ENCODE results near the gene MAN2B1.
"Not testable (repeated sequence)": the region's sequence is repeated elsewhere in the genome, so short reads cannot be mapped to it uniquely, and the experiment has no call there.

The MAN2B1 gene

DNA sequence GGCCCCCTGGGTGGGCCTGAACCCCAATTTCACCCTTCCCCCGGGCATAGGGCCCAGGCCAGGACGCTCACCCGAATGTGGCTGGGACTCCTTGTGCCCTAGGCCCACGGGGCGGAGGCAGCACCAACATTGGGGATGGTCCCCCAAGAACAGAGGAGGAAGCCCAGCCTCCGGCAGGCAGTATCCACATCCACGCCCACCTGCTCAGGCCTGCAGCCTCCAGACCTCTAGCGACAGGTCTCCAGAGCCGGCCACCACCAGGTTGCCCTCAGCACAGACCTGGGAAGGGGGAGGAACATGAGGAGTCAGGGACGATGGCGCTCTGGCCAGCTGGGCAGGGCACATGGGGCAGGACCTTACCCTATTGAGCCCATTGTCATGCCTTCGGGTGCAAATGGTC is 22.5 kb upstream of the MAN2B1 start:
- no peak for DNase-seq (ENCODE audit: low read depth, low spot score)

DNA sequence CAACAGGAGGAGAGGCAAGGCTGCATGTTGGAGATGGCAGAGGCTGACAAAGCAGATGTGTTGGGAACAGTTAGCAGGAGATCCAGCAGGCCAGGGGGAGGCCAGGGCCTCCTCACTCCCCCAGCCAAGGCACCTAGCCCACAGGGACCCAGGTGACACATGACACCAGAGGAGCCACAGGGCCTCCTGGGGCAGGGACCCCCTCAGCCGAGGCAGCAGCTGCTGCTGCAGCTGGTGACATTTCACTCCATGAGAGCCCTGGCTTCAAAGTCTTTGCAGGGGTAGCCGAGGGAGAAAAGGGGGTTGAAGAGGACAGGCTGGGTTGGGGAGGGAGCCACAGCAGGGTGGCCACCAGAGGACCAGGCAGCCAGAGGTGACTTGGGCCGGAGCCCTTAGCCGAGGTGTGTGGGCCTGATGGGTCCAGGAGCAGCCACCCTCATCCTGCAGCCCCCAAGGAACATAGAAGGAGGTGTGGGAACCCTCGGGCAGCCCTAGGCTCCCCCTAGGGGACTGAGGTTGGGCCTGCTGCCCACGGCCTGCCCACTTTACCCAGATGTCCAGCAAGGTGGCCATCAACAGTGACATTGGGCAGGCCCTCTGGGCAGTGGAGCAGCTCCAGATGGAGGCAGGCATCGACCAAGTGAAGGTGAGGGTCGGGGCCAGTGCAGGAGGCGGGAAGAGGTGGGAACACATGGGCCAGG is 21.1 kb upstream of the MAN2B1 start, which contains the start of gene GNG14:
Gene GNG14 (plus strand): TSS at position 503 of the 701 bp plus-strand sequence. CDS start 51 bp downstream, at position 554.
- DNase-seq (ENCODE audit: low read depth, low spot score): no peak

GRCh38 chr19:12685831-12686230 is 19.3 kb upstream of the MAN2B1 start:
- no peak for DNase-seq (ENCODE audit: low read depth, low spot score)

GRCh38 chr19:12681074-12681987 is 14.8 kb upstream of the MAN2B1 start, which contains the start of gene DHPS:
TSS of gene DHPS (minus strand) at chr19:12681880. CDS start at chr19:12681766, 114 bp downstream.
- peak; percentile 83 for DNase-seq (ENCODE audit: low read depth, low spot score)

DNA sequence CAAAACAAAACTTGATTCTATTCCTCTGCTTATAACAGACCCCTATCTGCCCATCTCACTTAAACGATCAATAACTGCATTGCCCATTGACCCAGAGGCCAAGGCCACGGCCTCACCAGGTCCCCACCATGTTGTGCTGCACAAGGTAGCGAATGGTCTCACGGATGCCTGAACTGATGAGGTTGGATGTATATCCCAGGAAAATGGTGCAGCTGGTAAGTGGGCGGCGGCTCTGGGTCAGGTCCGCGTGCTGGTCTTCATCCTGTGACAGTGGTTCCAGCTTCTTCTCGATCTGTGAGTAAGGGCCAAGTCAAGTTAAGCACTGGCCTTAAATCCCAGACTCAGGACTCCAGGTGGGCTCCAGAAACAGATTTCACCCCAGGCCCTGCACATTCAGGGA is 13.5 kb upstream of the MAN2B1 start:
- DNase-seq (ENCODE audit: low read depth, low spot score): no peak

- DNase-seq (ENCODE audit: low read depth, low spot score): not testable (repeated sequence)
These were observed 11.5 kb upstream of the MAN2B1 start for GRCh38 chr19:12678039-12678438.

DNA sequence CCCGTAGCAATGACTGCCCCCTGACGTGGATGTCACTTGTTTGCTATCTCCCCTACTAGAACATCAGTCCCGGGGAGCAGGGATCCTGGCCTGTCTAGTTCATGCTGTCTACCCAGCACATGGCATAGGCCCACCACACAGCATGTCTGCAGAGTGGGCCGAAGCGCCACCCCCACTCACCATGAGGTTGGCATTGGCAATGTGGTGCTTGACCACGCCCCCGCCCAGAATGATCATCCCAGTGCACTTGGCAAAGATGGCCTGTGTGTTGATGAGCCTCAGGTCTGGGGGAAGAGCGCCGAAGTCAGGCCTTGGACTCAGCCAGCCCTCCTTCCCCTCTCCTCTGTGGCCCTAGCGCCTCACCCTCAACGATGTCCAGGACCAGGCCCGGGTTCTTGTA is 10.4 kb upstream of the MAN2B1 start:
- DNase-seq (ENCODE audit: low read depth, low spot score): no peak

DNA sequence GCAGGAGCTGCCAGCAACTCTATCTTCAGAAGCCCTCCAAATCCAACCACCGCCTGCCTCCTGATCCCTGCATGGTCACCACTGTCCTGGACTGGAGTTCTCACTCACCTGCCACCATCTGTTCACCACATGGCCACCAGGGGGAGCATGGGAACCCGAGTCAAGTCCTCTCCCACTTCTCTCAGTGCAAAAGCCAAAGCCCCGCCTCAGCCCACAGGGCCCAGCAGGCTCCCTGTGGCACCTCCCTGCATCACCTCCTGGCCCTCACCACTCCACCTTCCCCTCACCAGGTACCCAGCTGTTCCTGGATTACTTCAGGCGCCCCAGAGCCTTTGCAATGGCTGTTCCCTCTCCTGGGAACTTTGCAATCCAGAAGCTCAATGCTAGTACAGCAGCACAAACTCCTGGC is 9.8 kb upstream of the MAN2B1 start:
- DNase-seq (ENCODE audit: low read depth, low spot score): peak; percentile 78

DNA sequence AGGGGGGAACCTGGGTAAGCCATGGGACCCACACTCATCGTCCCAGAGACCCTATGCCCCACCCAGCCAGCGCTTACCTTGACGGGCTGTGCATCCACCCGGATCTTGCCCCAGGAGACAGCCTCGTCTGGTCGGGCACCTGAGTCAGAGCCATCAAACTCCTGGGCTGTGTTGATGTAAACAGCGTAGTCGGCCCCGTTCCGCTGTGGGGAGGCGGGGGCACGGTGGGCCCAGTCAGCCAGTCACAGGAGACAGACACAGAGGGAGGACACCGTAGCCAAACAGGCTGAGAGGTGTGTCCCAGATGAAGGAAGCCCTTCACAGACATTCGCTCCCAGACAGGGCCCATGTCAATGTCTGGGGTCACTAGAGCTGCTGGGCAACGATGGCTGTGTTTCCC is 9.4 kb upstream of the MAN2B1 start:
- DNase-seq (ENCODE audit: low read depth, low spot score): no peak

GRCh38 chr19:12675399-12675798 is 8.9 kb upstream of the MAN2B1 start:
- no peak for DNase-seq (ENCODE audit: low read depth, low spot score)

DNA sequence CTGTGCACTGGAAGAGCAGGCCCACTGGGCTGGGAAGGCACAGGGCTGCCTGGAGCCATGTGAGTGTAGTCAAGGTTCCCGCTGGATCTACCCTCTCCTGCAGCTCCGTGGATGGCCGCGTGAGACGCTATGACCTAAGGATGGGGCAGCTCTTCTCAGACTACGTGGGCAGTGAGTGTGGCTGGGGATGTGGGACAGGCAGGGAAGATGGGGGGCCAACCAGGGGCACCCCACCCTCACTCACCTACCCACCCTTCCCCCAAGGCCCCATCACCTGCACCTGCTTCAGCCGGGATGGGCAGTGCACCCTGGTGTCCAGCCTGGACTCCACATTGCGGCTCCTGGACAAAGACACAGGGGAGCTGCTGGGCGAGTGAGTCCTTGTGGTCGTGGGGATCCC is 6.2 kb upstream of the MAN2B1 start:
- DNase-seq (ENCODE audit: low read depth, low spot score): no peak

DNA sequence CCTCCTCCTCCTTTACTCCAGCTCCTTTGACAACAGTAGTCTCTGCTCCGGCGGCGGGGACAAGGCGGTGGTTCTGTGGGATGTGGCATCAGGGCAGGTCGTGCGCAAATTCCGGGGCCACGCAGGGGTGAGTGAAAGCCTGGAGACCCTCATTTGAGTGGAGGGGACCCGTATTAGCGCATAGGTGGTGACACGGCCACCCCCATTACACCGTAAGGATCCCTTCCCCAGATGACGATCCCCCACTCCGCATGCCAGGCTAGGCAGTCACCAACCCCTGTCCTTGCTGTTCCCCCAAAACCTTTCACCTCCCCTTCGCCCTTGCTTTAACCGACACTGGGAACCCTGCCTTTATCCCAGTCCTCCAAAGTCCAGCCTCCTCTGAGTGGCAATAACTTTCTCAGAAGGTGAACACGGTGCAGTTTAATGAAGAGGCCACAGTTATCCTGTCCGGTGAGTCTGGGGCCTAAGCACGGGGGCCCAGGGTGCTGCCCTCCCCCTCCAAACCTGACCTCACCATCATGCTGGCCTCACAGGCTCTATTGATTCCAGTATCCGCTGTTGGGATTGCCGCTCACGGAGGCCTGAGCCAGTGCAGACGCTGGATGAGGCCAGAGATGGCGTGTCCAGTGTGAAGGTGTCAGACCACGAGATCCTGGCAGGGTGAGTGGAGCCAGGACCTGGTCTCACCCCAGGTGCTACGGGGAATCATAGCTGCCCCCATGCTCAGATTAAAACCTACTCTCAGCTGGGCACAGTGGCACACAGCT is 3.8 kb upstream of the MAN2B1 start:
- no peak for DNase-seq (ENCODE audit: low read depth, low spot score)

- DNase-seq (ENCODE audit: low read depth, low spot score): no peak
These were observed 3.0 kb upstream of the MAN2B1 start for GRCh38 chr19:12669270-12670158.

DNA sequence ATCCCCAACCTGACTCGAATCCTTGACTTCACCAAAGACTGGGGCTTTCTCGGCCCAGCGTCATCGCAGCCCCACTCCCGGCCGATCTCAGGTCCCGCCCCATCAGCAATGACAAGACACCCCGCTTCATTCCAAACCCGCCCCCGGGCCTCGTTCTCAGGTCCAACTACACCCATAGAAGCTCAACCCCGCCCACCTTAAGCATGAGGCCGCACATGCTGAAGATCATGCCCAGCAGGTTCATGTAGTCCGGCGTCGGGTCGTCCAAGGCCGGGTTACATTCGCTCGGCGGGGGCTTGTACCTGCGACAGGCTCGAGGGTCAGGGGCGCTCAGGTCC is 2.4 kb upstream of the MAN2B1 start:
- DNase-seq (ENCODE audit: low read depth, low spot score): no peak

DNA sequence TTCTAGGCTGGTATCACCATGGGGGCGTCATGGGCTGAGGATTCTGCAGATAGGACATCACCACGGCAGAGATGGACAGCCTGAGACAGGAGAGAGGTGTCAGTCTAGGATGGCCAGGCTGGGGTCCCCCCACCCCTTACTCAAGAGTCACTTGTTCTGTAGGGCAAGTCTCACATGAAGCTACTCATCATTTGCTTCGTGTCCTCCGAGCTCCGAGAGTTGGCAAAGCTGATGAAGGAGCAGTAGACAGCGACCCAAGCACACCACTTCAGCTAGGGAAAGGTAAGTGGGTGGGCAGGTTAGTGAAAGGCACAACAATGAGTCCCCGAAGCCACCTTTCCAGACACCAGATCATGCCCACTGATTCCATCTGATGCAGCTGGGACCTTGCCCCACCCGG is 1.8 kb upstream of the MAN2B1 start:
- no peak for DNase-seq (ENCODE audit: low read depth, low spot score)

- DNase-seq (ENCODE audit: low read depth, low spot score): no peak
These were observed 1.3 kb upstream of the MAN2B1 start for GRCh38 chr19:12667731-12668302.

DNA sequence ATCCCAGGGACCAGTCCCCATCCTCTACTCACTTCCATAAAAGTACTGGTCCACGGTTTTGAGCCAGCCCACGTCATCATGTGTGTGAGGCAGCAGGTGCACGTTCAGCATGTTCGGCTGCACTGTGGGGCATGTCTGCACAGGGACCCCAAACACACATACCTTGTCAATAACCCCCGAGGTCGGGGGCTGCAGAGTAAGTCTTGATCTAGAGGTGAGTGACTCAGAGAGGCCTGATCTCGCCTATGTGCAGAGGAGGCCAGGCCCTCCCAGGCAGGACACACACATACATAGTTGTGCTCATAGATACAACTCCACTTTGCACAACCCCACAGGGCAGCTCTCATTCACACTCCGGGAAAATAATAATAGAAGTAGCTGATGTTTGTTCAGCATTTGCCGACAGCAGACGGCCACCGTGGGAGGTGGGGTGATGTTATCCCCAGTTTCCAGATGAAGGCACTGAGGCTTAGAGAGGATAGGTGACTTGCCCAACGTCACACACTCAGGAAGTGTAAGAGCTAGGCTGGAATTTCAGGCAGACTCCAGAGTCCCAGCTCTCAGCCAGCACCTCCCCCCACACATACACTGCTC is 774 bp downstream of the MAN2B1 start:
- DNase-seq (ENCODE audit: low read depth, low spot score): no peak

GRCh38 chr19:12665281-12665573 is 1.3 kb downstream of the MAN2B1 start:
- no peak for DNase-seq (ENCODE audit: low read depth, low spot score)

DNA sequence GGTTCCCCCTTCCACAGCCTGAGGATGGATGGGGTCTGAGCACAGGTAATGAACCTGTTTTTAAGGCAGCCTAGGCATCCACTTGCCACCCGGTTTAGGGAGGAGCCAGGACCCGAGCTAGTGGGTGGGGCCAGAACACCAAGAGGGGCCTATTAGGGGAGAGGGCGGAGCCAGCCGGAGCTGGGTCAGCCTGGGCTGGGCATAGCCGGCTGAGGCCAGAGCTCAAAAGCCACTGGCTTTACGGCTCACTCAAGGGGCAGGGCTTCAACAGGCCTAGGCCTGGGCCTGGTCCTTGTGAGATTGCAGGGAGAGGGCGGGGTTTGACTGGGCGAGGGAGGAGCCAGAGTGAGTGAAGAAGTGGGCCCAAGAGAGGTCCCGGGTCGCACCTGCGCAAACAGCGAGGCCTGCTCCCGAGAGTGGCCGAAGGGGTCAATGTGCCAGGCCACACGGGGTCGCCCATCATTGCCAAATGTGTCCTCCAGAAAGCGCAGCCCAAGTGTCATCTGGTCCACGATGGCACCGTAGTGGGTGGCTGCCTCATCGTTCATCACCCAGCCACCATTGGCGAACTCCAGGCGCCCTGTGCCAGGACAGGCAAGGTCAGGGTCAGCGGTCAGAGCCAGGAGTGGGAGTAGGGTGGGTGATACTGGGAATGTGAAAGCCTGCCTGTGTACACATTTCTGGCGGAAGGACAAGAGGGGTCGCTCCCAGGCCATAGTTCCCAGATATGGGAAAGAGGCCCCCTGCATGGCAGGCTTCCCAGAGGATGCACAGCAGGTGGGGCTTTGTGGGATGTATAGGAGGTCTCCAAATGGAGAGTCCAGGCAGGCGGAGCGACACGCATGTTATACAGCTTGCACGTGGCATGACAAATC is 1.9 kb downstream of the MAN2B1 start:
- DNase-seq (ENCODE audit: low read depth, low spot score): no peak

DNA sequence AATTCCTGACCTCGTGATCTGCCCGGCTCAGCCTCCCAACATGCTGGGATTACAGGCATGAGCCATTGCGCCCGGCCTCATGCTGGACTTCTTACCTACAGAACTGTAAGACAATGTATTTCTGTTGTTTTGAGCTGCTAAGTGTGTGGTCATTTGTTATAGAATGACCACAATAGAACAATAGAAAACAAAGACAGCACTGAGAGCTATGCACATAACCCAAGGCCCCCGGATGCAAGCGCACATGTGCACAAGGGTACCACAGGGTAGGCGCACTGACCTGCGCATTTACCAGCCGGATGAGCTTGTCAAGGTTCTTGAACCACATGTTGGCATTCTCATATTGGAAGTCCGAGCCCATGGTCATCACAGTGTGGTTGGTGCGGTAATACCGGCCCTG is 5.6 kb downstream of the MAN2B1 start:
- no peak for DNase-seq (ENCODE audit: low read depth, low spot score)
